T-helper 2 cell treated with Interferon-gamma antibody and Interleukin-4, amounts not matched to agents 5 μg/mL and 100 μg/mL, for 36 hours (primary cell): ENCODE measurements around the gene KLK4.
"Not testable (repeated sequence)": the region's sequence is repeated elsewhere in the genome, so short reads cannot be mapped to it uniquely, and the experiment has no call there.

Experiments used
- DNase-seq: peaks from one replicate; pipeline ENCODE4 v3.0.0; 2021; ENCODE audit warnings: low spot score
- H3K27ac Mint-ChIP-seq: one replicate; pipeline ENCODE4 v1.8.0; 2021; ENCODE audit warnings: mild to moderate bottlenecking, mixed read lengths
- H3K27me3 Mint-ChIP-seq: one replicate; pipeline ENCODE4 v1.8.0; 2021; ENCODE audit warnings: low read depth, mixed read lengths
- H3K36me3 Mint-ChIP-seq: one replicate; pipeline ENCODE4 v1.8.0; 2021; ENCODE audit warnings: low read depth, mixed read lengths
- H3K4me1 Mint-ChIP-seq: one replicate; pipeline ENCODE4 v1.8.0; 2021; ENCODE audit warnings: low read depth, mixed read lengths
- H3K4me3 Mint-ChIP-seq: one replicate; pipeline ENCODE4 v1.8.0; 2022; ENCODE audit warnings: mild to moderate bottlenecking, moderate library complexity, mixed read lengths
- H3K9me3 Mint-ChIP-seq: one replicate; pipeline ENCODE4 v1.8.0; 2021; ENCODE audit warnings: mixed read lengths

KLK4 gene

GRCh38 chr19:50902640-50903039, 8.6 kb downstream of the KLK4 start:
- no peak overlapping the region for H3K27ac Mint-ChIP-seq
- DNase-seq: no peak
- no peaks in the 10 kb centered on the region for H3K27me3 Mint-ChIP-seq
- no peak overlapping the region for H3K4me3 Mint-ChIP-seq
- no peaks in the 10 kb centered on the region for H3K36me3 Mint-ChIP-seq
- H3K9me3 Mint-ChIP-seq: no peaks in the 10 kb centered on the region
- H3K4me1 Mint-ChIP-seq: no peaks in the 10 kb centered on the region

- Mint-ChIP-seq H3K36me3 (no peaks in the 10 kb centered on the region), H3K27ac (no peak overlapping the region), H3K4me1 (no peaks in the 10 kb centered on the region), H3K9me3 (peaks cover 7% of the 10 kb centered on the region), H3K27me3 (no peaks in the 10 kb centered on the region), H3K4me3 (no peak overlapping the region)
- DNase-seq: no peak
Measured at GRCh38 chr19:50899569-50899968, 11.6 kb downstream of the KLK4 start.

GRCh38 chr19:50898018-50898417, 13.2 kb downstream of the KLK4 start:
- no peaks in the 10 kb centered on the region for H3K4me1 Mint-ChIP-seq
- H3K4me3 Mint-ChIP-seq: no peak overlapping the region
- peaks cover 7% of the 10 kb centered on the region for H3K9me3 Mint-ChIP-seq
- no peaks in the 10 kb centered on the region for H3K27me3 Mint-ChIP-seq
- H3K36me3 Mint-ChIP-seq: no peaks in the 10 kb centered on the region
- no peak for DNase-seq
- H3K27ac Mint-ChIP-seq: no peak overlapping the region

GRCh38 chr19:50897612-50898011, 13.6 kb downstream of the KLK4 start:
- Mint-ChIP-seq H3K9me3 (peaks cover 7% of the 10 kb centered on the region), H3K4me3 (no peak overlapping the region), H3K27me3 (no peaks in the 10 kb centered on the region), H3K36me3 (no peaks in the 10 kb centered on the region), H3K27ac (no peak overlapping the region), H3K4me1 (no peaks in the 10 kb centered on the region)
- DNase-seq: no peak

- Mint-ChIP-seq H3K4me3 (no peak overlapping the region), H3K27ac (no peak overlapping the region), H3K4me1 (no peaks in the 10 kb centered on the region), H3K36me3 (no peaks in the 10 kb centered on the region), H3K27me3 (no peaks in the 10 kb centered on the region), H3K9me3 (peaks cover 7% of the 10 kb centered on the region)
- no peak for DNase-seq
Measured at GRCh38 chr19:50897191-50897607, 14.0 kb downstream of the KLK4 start.

- no peaks in the 10 kb centered on the region for H3K27me3 Mint-ChIP-seq
- H3K4me3 Mint-ChIP-seq: no peak overlapping the region
- H3K4me1 Mint-ChIP-seq: no peaks in the 10 kb centered on the region
- H3K9me3 Mint-ChIP-seq: peaks cover 7% of the 10 kb centered on the region
- DNase-seq: peak; percentile 41
- H3K36me3 Mint-ChIP-seq: no peaks in the 10 kb centered on the region
- no peak overlapping the region for H3K27ac Mint-ChIP-seq
Measured at GRCh38 chr19:50896591-50897190, 14.5 kb downstream of the KLK4 start.

- H3K27me3 Mint-ChIP-seq, H3K4me1 Mint-ChIP-seq: not testable (repeated sequence)
Measured at GRCh38 chr19:50896089-50896590, 15.1 kb downstream of the KLK4 start.

GRCh38 chr19:50894478-50895356, 16.5 kb downstream of the KLK4 start:
- Mint-ChIP-seq H3K27ac (no peak overlapping the region), H3K27me3 (no peaks in the 10 kb centered on the region), H3K4me3 (no peak overlapping the region), H3K4me1 (no peaks in the 10 kb centered on the region), H3K36me3 (no peaks in the 10 kb centered on the region), H3K9me3 (peaks cover 7% of the 10 kb centered on the region)
- DNase-seq: no peak

More at GRCh38 chr19:50896089-50896590, 15.1 kb downstream of the KLK4 start:
- H3K27ac Mint-ChIP-seq, H3K4me3 Mint-ChIP-seq, H3K9me3 Mint-ChIP-seq, H3K36me3 Mint-ChIP-seq, DNase-seq: not testable (repeated sequence)

GRCh38 chr19:50893047-50893736, 18.0 kb downstream of the KLK4 start:
- H3K9me3 Mint-ChIP-seq: peaks cover 7% of the 10 kb centered on the region
- H3K4me1 Mint-ChIP-seq: no peaks in the 10 kb centered on the region
- H3K4me3 Mint-ChIP-seq: no peak overlapping the region
- H3K36me3 Mint-ChIP-seq: no peaks in the 10 kb centered on the region
- H3K27me3 Mint-ChIP-seq: no peaks in the 10 kb centered on the region
- DNase-seq: no peak
- no peak overlapping the region for H3K27ac Mint-ChIP-seq

GRCh38 chr19:50891253-50891625, 20.0 kb downstream of the KLK4 start:
- H3K4me1 Mint-ChIP-seq: no peaks in the 10 kb centered on the region
- no peaks in the 10 kb centered on the region for H3K36me3 Mint-ChIP-seq
- H3K4me3 Mint-ChIP-seq: no peak overlapping the region
- no peak overlapping the region for H3K27ac Mint-ChIP-seq
- H3K27me3 Mint-ChIP-seq: peaks cover 3% of the 10 kb centered on the region
- H3K9me3 Mint-ChIP-seq: peaks cover 7% of the 10 kb centered on the region
- no peak for DNase-seq

GRCh38 chr19:50890422-50891252, 20.6 kb downstream of the KLK4 start:
- DNase-seq: no peak
- Mint-ChIP-seq H3K27me3 (peaks cover 6% of the 10 kb centered on the region), H3K4me1 (no peaks in the 10 kb centered on the region), H3K4me3 (no peak overlapping the region), H3K36me3 (no peaks in the 10 kb centered on the region), H3K27ac (no peak overlapping the region), H3K9me3 (peaks cover 7% of the 10 kb centered on the region)

GRCh38 chr19:50889638-50890037, 21.6 kb downstream of the KLK4 start:
- no peak for DNase-seq
- Mint-ChIP-seq H3K36me3 (no peaks in the 10 kb centered on the region), H3K4me1 (no peaks in the 10 kb centered on the region), H3K27ac (no peak overlapping the region), H3K4me3 (no peak overlapping the region), H3K9me3 (no peaks in the 10 kb centered on the region), H3K27me3 (peaks cover 9% of the 10 kb centered on the region)

GRCh38 chr19:50882188-50882587, 29.0 kb downstream of the KLK4 start:
- DNase-seq: no peak
- H3K27me3 Mint-ChIP-seq: peaks cover 21% of the 10 kb centered on the region
- no peak overlapping the region for H3K4me3 Mint-ChIP-seq
- no peaks in the 10 kb centered on the region for H3K9me3 Mint-ChIP-seq
- no peaks in the 10 kb centered on the region for H3K36me3 Mint-ChIP-seq
- no peak overlapping the region for H3K27ac Mint-ChIP-seq
- no peaks in the 10 kb centered on the region for H3K4me1 Mint-ChIP-seq
